SU-DHL-6 (cell line): ENCODE results near the gene ECT2.

ENCODE experiments used
- CTCF ChIP-seq: fragments of 200-600 bp; sonication (generic); IDR thresholded peaks from one replicate; pipeline ENCODE4 v1.5.1; 2017; ENCODE audit warnings: antibody characterized with exemption, mild to moderate bottlenecking, low read length, moderate library complexity; ENCODE audit not compliant: insufficient read depth, poor library complexity, severe bottlenecking
- EZH2phosphoT487 ChIP-seq: fragments of 200-600 bp; sonication (generic), shearing (Covaris generic); conservative IDR thresholded peaks from 2 replicates; pipeline ENCODE4 v1.6.1; 2018; ENCODE audit warnings: mild to moderate bottlenecking, antibody characterized with exemption, low read length, moderate library complexity, mixed read lengths

- TF ChIP-seq CTCF (no peak), EZH2phosphoT487 (no peak)
Observed at GRCh38 chr3:172787019-172787418, 36.5 kb downstream of the ECT2 start.
